ENCODE data around the gene PLPP3.

Gene PLPP3

DNA sequence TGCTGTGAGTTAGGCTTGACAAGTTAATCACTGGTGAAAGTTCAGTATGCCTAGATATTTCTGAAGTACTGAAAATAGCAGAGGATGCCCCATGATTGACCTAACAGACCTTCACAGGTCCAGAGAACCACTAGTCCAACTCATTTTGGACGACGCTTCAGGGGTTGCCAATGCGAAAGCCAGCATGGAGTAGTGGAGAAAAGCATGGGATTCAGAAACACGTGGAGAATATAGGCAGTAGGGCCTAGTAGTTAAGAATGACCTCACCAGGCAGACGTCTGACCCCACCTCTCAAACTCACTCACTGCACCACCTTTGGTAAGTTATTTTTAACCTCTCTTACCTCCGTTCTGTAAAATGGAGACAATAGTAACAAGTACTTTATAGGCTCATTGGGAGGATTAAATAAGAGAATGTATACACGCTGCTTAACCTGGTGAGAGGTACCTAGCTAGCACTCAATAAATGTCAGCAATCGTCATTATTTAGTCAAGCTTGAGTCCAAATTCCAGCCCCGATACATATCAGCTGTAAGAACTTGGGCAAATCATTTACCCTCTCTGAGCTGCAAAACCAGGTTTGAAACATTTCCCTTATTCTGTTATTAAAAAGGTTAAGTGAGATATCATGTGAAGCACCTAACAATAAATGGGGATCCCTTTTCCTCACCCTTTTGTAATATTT lies 13.2 kb downstream of the PLPP3 start:
- no peak overlapping the region for H3K4me3 ChIP-seq (replicated peaks; ENCODE audit: low read depth, low read length)
- no peak for DNase-seq (ENCODE audit: extremely low read depth, low read depth)
- TF ChIP-seq CTCF (IDR thresholded peaks at IDR 0.05; ENCODE audit: low read depth, low read length, missing control alignments): no peak

- no peak for DNase-seq (ENCODE audit: extremely low read depth, low read depth)
- H3K4me3 ChIP-seq (replicated peaks; ENCODE audit: low read depth, low read length): no peak overlapping the region
- no peak for TF ChIP-seq CTCF (IDR thresholded peaks at IDR 0.05; ENCODE audit: low read depth, low read length, missing control alignments)
Measured at GRCh38 chr1:56564615-56565014, 14.7 kb downstream of the PLPP3 start.

GRCh38 chr1:56563568-56563967 lies 15.8 kb downstream of the PLPP3 start:
- no peak for DNase-seq (ENCODE audit: extremely low read depth, low read depth)
- no peak for TF ChIP-seq CTCF (IDR thresholded peaks at IDR 0.05; ENCODE audit: low read depth, low read length, missing control alignments)
- H3K4me3 ChIP-seq (replicated peaks; ENCODE audit: low read depth, low read length): no peak overlapping the region

- TF ChIP-seq CTCF (IDR thresholded peaks at IDR 0.05; ENCODE audit: low read depth, low read length, missing control alignments): no peak
- no peak for DNase-seq (ENCODE audit: extremely low read depth, low read depth)
Measured at GRCh38 chr1:56562891-56563452, 16.4 kb downstream of the PLPP3 start.

DNA sequence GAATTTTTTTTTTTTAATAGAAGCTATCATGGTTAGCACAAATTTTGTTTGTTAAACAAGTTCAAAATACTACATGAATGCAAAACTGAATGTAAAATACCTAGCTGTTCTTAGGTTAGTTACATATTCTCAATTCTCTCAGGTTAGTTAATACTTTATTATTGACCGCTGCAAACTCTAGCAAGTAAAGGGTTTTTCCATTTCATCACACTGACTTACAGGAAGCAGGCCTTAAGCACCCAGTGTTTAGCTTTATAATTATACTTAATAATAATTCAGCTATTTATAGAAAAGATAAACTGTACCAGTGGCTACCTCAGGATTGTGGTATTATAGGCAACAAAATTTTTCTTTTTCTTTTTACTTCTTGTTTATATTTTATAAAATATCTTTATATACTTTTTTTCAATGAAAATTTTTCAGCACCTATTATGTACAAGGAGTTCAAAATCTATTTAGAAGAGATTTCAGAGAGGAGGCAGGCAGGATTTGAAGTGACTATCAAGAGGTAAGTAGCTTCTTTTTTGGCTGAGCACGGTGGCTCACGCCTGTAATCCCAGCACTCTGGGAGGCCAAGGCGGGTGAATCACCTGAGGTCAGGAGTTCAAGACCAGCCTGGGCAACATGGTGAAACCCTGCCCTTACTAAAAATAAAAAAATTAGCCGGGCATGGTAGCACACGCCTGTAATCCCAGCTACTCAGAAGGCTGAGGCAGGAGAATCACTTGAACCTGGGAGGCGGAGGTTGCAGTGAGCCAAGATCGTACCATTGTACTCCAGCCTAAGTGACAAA lies 17.9 kb downstream of the PLPP3 start:
- DNase-seq (ENCODE audit: extremely low read depth, low read depth): no peak
- no peak for TF ChIP-seq CTCF (IDR thresholded peaks at IDR 0.05; ENCODE audit: low read depth, low read length, missing control alignments)
- no peak overlapping the region for H3K4me3 ChIP-seq (replicated peaks; ENCODE audit: low read depth, low read length)

More at GRCh38 chr1:56562891-56563452, 16.4 kb downstream of the PLPP3 start:
- no peak overlapping the region for H3K4me3 ChIP-seq (replicated peaks; ENCODE audit: low read depth, low read length)

DNA sequence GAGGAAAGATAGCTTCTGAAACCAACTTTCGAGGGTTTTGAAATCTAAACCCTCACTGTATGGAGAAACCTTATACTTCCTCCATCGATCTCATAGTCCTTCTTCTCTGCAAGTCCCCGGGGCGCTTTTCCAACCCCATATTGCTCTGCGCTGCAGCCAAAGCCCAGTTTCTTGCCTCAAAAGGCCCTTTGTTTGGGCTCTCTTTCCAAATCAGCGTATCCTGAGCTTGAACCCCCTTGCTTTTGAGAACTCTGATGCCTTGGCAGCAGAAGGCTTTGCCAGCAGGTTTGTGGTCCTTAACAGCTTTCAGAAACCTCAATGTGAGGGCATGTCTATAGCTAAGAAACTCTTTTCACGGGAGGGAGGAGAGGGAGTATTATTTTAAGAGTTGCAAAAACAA lies 21.6 kb downstream of the PLPP3 start:
- no peak for TF ChIP-seq CTCF (IDR thresholded peaks at IDR 0.05; ENCODE audit: low read depth, low read length, missing control alignments)
- no peak for DNase-seq (ENCODE audit: extremely low read depth, low read depth)

More for the DNA sequence above, 21.6 kb downstream of the PLPP3 start:
- no peak overlapping the region for H3K4me3 ChIP-seq (replicated peaks; ENCODE audit: low read depth, low read length)
